SK-N-SH (cell line): Measurements from ENCODE around the gene EXPH5. TPM values are rescaled to one million over a fixed set of nuclear protein-coding genes. Genes with fewer than 3 reads are reported as not detected.

Experiments
- CTCF ChIA-PET: fragments of 300-600, 350-600 bp; formaldehyde crosslinking; extraction: SDS; loops from one replicate; lab custom pipeline; 2021; lab: Yijun Ruan, JAX
- POLR2A ChIA-PET: fragments of 350-600 bp; sonication (Branson Sonifier 250); formaldehyde crosslinking; extraction: SDS; loops from one replicate; lab custom pipeline; 2020; ENCODE audit warnings: antibody characterized with exemption, inconsistent platforms; lab: Yijun Ruan, JAX
- DNase-seq: peaks from one replicate; pipeline ENCODE4 v3.0.0; 2012
- H2AFZ ChIP-seq: fragments of 200-600 bp; sonication (generic); 2 replicates; pipeline ENCODE4 v1.8.1; 2016; ENCODE audit warnings: antibody characterized with exemption, mild to moderate bottlenecking, low read depth
- H3F3A ChIP-seq: fragments of 200-600 bp; sonication (generic); replicated peaks from 2 replicates; pipeline ENCODE3; 2016; ENCODE audit warnings: antibody characterized with exemption, mild to moderate bottlenecking; ENCODE audit not compliant: insufficient read depth
- H3K27ac ChIP-seq, 2 experiments: fragments of 200-500 bp in 1 of 2; fragments of 200-600 bp in 1 of 2; sonication (Bioruptor generic) in 1 of 2; sonication (generic), shearing (Covaris generic) in 1 of 2; 2 replicates each; pipeline versions ENCODE4 v1.5.1 to v1.6.1; 2014 to 2016; ENCODE audit warnings: low read depth in 2 of 2, inconsistent platforms in 1 of 2, low read length in 1 of 2, mild to moderate bottlenecking in 1 of 2, mixed read lengths in 1 of 2
- H3K27me3 ChIP-seq: fragments of 200-600 bp; sonication (generic), shearing (Covaris generic); 2 replicates; pipeline ENCODE4 v1.6.1; 2016; ENCODE audit warnings: mixed run types; ENCODE audit not compliant: insufficient read depth
- H3K36me3 ChIP-seq, 2 experiments: fragments of 200-500 bp in 1 of 2; fragments of 200-600 bp in 1 of 2; sonication (Bioruptor generic) in 1 of 2; sonication (generic) in 1 of 2; replicated peaks in 1 of 2; 2 replicates each; pipeline versions ENCODE3 to v1.5.1; 2014 to 2016; ENCODE audit warnings: low read length in 1 of 2, mild to moderate bottlenecking in 1 of 2; ENCODE audit not compliant: insufficient read depth in 2 of 2, control insufficient read depth in 1 of 2
- H3K4me1 ChIP-seq, 2 experiments: fragments of 200-500 bp in 1 of 2; fragments of 200-600 bp in 1 of 2; sonication (Bioruptor generic) in 1 of 2; sonication (generic), shearing (Covaris generic) in 1 of 2; 2 replicates each; pipeline versions ENCODE4 v1.5.1 to v1.6.1; 2014 to 2016; ENCODE audit warnings: low read depth in 1 of 2, low read length in 1 of 2, mixed run types in 1 of 2; ENCODE audit not compliant: insufficient read depth in 2 of 2, control insufficient read depth in 1 of 2
- H3K4me2 ChIP-seq: fragments of 200-600 bp; sonication (generic), shearing (Covaris generic); 2 replicates; pipeline ENCODE4 v1.6.1; 2017; ENCODE audit warnings: mixed run types
- H3K4me3 ChIP-seq, 2 experiments: fragments of 200-500 bp in 1 of 2; fragments of 200-600 bp in 1 of 2; sonication (Bioruptor generic) in 1 of 2; sonication (generic), shearing (Covaris generic) in 1 of 2; 2 replicates each; pipeline versions ENCODE4 v1.5.1 to v1.8.1; 2014 to 2016; ENCODE audit warnings: low read depth in 2 of 2, inconsistent platforms in 1 of 2, low read length in 1 of 2, mild to moderate bottlenecking in 1 of 2, mixed read lengths in 1 of 2, moderate library complexity in 1 of 2
- H3K79me2 ChIP-seq: fragments of 200-600 bp; sonication (generic); 2 replicates; pipeline ENCODE4 v1.8.1; 2017; ENCODE audit warnings: mild to moderate bottlenecking; ENCODE audit not compliant: insufficient read depth
- H3K9ac ChIP-seq: fragments of 200-600 bp; sonication (generic); 2 replicates; pipeline ENCODE4 v1.6.1; 2017; ENCODE audit warnings: mixed run types
- H3K9me2 ChIP-seq: fragments of 200-600 bp; sonication (generic); 2 replicates; pipeline ENCODE4 v1.6.1; 2017; ENCODE audit warnings: mixed run types
- H3K9me3 ChIP-seq: fragments of 200-600 bp; sonication (generic); 2 replicates; pipeline ENCODE4 v1.6.1; 2017; ENCODE audit warnings: mixed run types, mild to moderate bottlenecking, moderate library complexity
- H4K20me1 ChIP-seq: fragments of 200-600 bp; sonication (generic); 2 replicates; pipeline ENCODE4 v1.6.1; 2017; ENCODE audit warnings: mild to moderate bottlenecking, mixed run types; ENCODE audit not compliant: insufficient read depth
- CHD2 ChIP-seq: fragments of 150-350 bp; IDR thresholded peaks from 2 replicates; pipeline ENCODE4 v1.6.1; 2018; ENCODE audit warnings: low read length; ENCODE audit not compliant: partially characterized antibody
- ELF1 ChIP-seq: IDR thresholded peaks from 2 replicates; pipeline ENCODE4 v1.4.0; 2012
- EP300 ChIP-seq, 2 experiments: IDR thresholded peaks; 2 replicates each; pipeline versions ENCODE4 v1.4.0 to v1.6.1; 2012; ENCODE audit warnings: borderline replicate concordance in 1 of 2, low read depth in 1 of 2, low read length in 1 of 2
- FOSL2 ChIP-seq: IDR thresholded peaks from 2 replicates; pipeline ENCODE4 v1.4.0; 2012; ENCODE audit warnings: low read depth, mild to moderate bottlenecking, moderate library complexity, borderline replicate concordance
- FOXJ3 ChIP-seq: sonication (generic); formaldehyde crosslinking; IDR thresholded peaks from 2 replicates; pipeline ENCODE4 v1.5.1; 2020; ENCODE audit warnings: mild to moderate bottlenecking, missing genetic modification reagents
- FOXM1 ChIP-seq: IDR thresholded peaks from 2 replicates; pipeline ENCODE4 v1.4.0; 2012; ENCODE audit warnings: low read depth, mild to moderate bottlenecking
- MEF2A ChIP-seq: IDR thresholded peaks from 2 replicates; pipeline ENCODE4 v1.4.0; 2012; ENCODE audit warnings: low read depth, borderline replicate concordance
- MXI1 ChIP-seq: IDR thresholded peaks from 2 replicates; pipeline ENCODE4 v1.6.1; 2012; ENCODE audit warnings: mild to moderate bottlenecking, low read depth, low read length, improper control_type of control experiment
- NFIC ChIP-seq: IDR thresholded peaks from 2 replicates; pipeline ENCODE4 v1.4.0; 2012; ENCODE audit warnings: borderline replicate concordance
- RAD21 ChIP-seq: IDR thresholded peaks from 2 replicates; pipeline ENCODE4 v1.6.1; 2012; ENCODE audit warnings: mild to moderate bottlenecking, low read length
- RFX5 ChIP-seq: IDR thresholded peaks from 2 replicates; pipeline ENCODE4 v1.6.1; 2012; ENCODE audit warnings: mild to moderate bottlenecking, improper control_type of control experiment, low read length
- RXRA ChIP-seq: IDR thresholded peaks from 2 replicates; pipeline ENCODE4 v1.4.0; 2012; ENCODE audit warnings: low read depth, mild to moderate bottlenecking, borderline replicate concordance
- SIN3A ChIP-seq: IDR thresholded peaks from 2 replicates; pipeline ENCODE4 v1.6.1; 2012; ENCODE audit warnings: low read depth, mild to moderate bottlenecking, low read length, moderate library complexity, borderline replicate concordance
- SMC3 ChIP-seq: IDR thresholded peaks from 2 replicates; pipeline ENCODE4 v1.6.1; 2012; ENCODE audit warnings: low read depth, low read length, improper control_type of control experiment
- TAF1 ChIP-seq: IDR thresholded peaks from 2 replicates; pipeline ENCODE4 v1.6.1; 2012; ENCODE audit warnings: low read depth, mild to moderate bottlenecking, low read length, moderate library complexity, borderline replicate concordance
- USF2 ChIP-seq: fragments of 150-350 bp; IDR thresholded peaks from 2 replicates; pipeline ENCODE4 v1.6.1; 2017; ENCODE audit warnings: antibody characterized with exemption, low read length, low read depth, borderline replicate concordance
- YY1 ChIP-seq: IDR thresholded peaks from 2 replicates; pipeline ENCODE4 v1.4.0; 2012; ENCODE audit warnings: low read depth, mild to moderate bottlenecking
- ZBTB33 ChIP-seq: IDR thresholded peaks from 2 replicates; pipeline ENCODE4 v1.4.0; 2012; ENCODE audit warnings: low read depth, borderline replicate concordance
- WGBS: methylation state at CpG from one replicate; pipeline ENCODE4 v1.1.6; 2017; ENCODE audit warnings: low lambda C conversion rate; 5-methylcytosine and 5-hydroxymethylcytosine counted together
- polyA plus RNA-seq, 3 experiments: library from polyadenylated mRNA; depleted of rRNA; stranded (reverse); fragments of >200 nt; gene quantifications; 2 replicates each; pipeline ENCODE4 v1.2.3, GENCODE V29; 2012
- TF ChIP-seq, protein P1 (sequence below): IDR thresholded peaks from 2 replicates; pipeline ENCODE4; 2012
- TF ChIP-seq, protein P2 (sequence below): IDR thresholded peaks from 2 replicates; pipeline ENCODE4 v1.4.0; 2012; ENCODE audit warnings: low read depth
- TF ChIP-seq, protein P3 (sequence below): IDR thresholded peaks from 2 replicates; pipeline ENCODE4 v1.6.1; 2012; ENCODE audit warnings: mild to moderate bottlenecking, low read depth, low read length, moderate library complexity

The EXPH5 gene
- polyA plus RNA-seq, 1 of the 3 experiments (the other 2 are of a cell fraction): 0.05 TPM

- TF ChIP-seq, protein P1, sequence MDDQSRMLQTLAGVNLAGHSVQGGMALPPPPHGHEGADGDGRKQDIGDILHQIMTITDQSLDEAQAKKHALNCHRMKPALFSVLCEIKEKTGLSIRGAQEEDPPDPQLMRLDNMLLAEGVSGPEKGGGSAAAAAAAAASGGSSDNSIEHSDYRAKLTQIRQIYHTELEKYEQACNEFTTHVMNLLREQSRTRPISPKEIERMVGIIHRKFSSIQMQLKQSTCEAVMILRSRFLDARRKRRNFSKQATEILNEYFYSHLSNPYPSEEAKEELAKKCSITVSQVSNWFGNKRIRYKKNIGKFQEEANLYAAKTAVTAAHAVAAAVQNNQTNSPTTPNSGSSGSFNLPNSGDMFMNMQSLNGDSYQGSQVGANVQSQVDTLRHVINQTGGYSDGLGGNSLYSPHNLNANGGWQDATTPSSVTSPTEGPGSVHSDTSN: no peak
- TF ChIP-seq RXRA: no peak
- no peak for TF ChIP-seq EP300 (IDR thresholded peaks at IDR 0.05; ENCODE audit: borderline replicate concordance in 1 of 2, low read depth in 1 of 2, low read length in 1 of 2)
- no peak for TF ChIP-seq MEF2A
- no peak for TF ChIP-seq RAD21
- no peak for TF ChIP-seq ELF1
- no peak for TF ChIP-seq MXI1
- no peak for TF ChIP-seq SMC3
- TF ChIP-seq NFIC: no peak
- TF ChIP-seq FOXJ3: no peak
- TF ChIP-seq, protein P2, sequence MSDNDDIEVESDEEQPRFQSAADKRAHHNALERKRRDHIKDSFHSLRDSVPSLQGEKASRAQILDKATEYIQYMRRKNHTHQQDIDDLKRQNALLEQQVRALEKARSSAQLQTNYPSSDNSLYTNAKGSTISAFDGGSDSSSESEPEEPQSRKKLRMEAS: no peak
- TF ChIP-seq, all 33 proteins: peak for 0
- no peaks in the 10 kb centered on the region; a peak in 1 of 4 replicates for H3K4me1 ChIP-seq
- no peak overlapping the region for H2AFZ ChIP-seq
- no peaks in the 10 kb centered on the region for H4K20me1 ChIP-seq
- H3K4me3 ChIP-seq: no peak overlapping the region
- H3K9ac ChIP-seq: no peak overlapping the region
- no peaks in the 10 kb centered on the region for H3F3A ChIP-seq
- H3K27me3 ChIP-seq: peaks cover 4% of the 10 kb centered on the region; the same call in 1 of the 2 replicates
- no peaks in the 10 kb centered on the region for H3K9me3 ChIP-seq
- DNase-seq: no peak
- no peaks in the 10 kb centered on the region for H3K9me2 ChIP-seq
- ChIA-PET CTCF (interaction anchor here (1.0 kb wide), 1 partner anchor 108 kb away, joined by 3 read pairs; no protein-coding TSS in a partner anchor), POLR2A (interaction anchor here (0.7 kb wide), 1 partner anchor 15 kb away, joined by 3 read pairs; no protein-coding TSS in a partner anchor)
- no peaks in the 10 kb centered on the region for H3K36me3 ChIP-seq
- no peak overlapping the region for H3K27ac ChIP-seq
- H3K4me2 ChIP-seq: no peak overlapping the region
- no peaks in the 10 kb centered on the region for H3K79me2 ChIP-seq
Measured at GRCh38 chr11:108541531-108541930, 52.0 kb downstream of the EXPH5 start.

GRCh38 chr11:108538502-108538901, 55.1 kb downstream of the EXPH5 start:
- 84% methylated on average over 4 of the region's 4 CpGs for whole genome bisulfite sequencing

More at GRCh38 chr11:108538502-108538901, 55.1 kb downstream of the EXPH5 start:
- Histone ChIP-seq H3K79me2 (no peaks in the 10 kb centered on the region), H3K27me3 (peaks cover 4% of the 10 kb centered on the region; the same call in 1 of the 2 replicates), H4K20me1 (no peaks in the 10 kb centered on the region), H3K4me1 (no peaks in the 10 kb centered on the region; a peak in 1 of 4 replicates), H3K36me3 (no peaks in the 10 kb centered on the region), H3K4me2 (no peak overlapping the region), H3K9me3 (no peaks in the 10 kb centered on the region), H2AFZ (no peak overlapping the region), H3K27ac (no peak overlapping the region), H3K9ac (no peak overlapping the region), H3F3A (no peaks in the 10 kb centered on the region), H3K9me2 (no peaks in the 10 kb centered on the region), H3K4me3 (no peak overlapping the region)
- DNase-seq: no peak
- CTCF ChIA-PET: no interaction called here
- TF ChIP-seq ZBTB33 (no peak), FOXM1 (no peak), CHD2 (no peak), EP300 (IDR thresholded peaks at IDR 0.05; ENCODE audit: borderline replicate concordance in 1 of 2, low read depth in 1 of 2, low read length in 1 of 2) (no peak), USF2 (no peak), YY1 (no peak), FOSL2 (no peak), SIN3A (no peak), TAF1 (no peak), RAD21 (no peak), RFX5 (no peak)
- TF ChIP-seq, protein P3, sequence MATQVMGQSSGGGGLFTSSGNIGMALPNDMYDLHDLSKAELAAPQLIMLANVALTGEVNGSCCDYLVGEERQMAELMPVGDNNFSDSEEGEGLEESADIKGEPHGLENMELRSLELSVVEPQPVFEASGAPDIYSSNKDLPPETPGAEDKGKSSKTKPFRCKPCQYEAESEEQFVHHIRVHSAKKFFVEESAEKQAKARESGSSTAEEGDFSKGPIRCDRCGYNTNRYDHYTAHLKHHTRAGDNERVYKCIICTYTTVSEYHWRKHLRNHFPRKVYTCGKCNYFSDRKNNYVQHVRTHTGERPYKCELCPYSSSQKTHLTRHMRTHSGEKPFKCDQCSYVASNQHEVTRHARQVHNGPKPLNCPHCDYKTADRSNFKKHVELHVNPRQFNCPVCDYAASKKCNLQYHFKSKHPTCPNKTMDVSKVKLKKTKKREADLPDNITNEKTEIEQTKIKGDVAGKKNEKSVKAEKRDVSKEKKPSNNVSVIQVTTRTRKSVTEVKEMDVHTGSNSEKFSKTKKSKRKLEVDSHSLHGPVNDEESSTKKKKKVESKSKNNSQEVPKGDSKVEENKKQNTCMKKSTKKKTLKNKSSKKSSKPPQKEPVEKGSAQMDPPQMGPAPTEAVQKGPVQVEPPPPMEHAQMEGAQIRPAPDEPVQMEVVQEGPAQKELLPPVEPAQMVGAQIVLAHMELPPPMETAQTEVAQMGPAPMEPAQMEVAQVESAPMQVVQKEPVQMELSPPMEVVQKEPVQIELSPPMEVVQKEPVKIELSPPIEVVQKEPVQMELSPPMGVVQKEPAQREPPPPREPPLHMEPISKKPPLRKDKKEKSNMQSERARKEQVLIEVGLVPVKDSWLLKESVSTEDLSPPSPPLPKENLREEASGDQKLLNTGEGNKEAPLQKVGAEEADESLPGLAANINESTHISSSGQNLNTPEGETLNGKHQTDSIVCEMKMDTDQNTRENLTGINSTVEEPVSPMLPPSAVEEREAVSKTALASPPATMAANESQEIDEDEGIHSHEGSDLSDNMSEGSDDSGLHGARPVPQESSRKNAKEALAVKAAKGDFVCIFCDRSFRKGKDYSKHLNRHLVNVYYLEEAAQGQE: no peak
- POLR2A ChIA-PET: no interaction called here
